Body of pancreas (tissue), 4 donors: ENCODE data around the gene SERPINF2. TPM values are rescaled to one million over a fixed set of nuclear protein-coding genes. Genes with fewer than 3 reads are reported as not detected.
A peak's percentile ranks its signal among the peaks of the same experiment; 100 is the strongest.

Experiments used
- ATAC-seq: fragments of 150-250 bp; one replicate; pipeline ENCODE4 v1.9.1; 2016
- DNase-seq, 4 donors: peaks; one replicate each; pipeline ENCODE4 v3.0.0-alpha.2; 2019
- H3K27ac ChIP-seq, 4 donors: fragments of 200-600 bp; sonication (generic); 1 replicate in 3 of 4; 2 replicates in 1 of 4; pipeline versions ENCODE4 v1.5.1 to v1.6.1; 2016 to 2019; ENCODE audit warnings: mild to moderate bottlenecking in 1 of 4, mixed read lengths in 1 of 4, moderate library complexity in 1 of 4
- H3K27me3 ChIP-seq, 2 donors: fragments of 200-600 bp; sonication (generic); one replicate each; pipeline ENCODE4 v1.6.0; 2016; ENCODE audit warnings: mild to moderate bottlenecking in 1 of 2
- H3K36me3 ChIP-seq, 2 donors: fragments of 200-600 bp; sonication (generic); replicated peaks in 1 of 2; 2 replicates each; pipeline ENCODE4 v1.5.1; 2016; ENCODE audit warnings: low read depth in 2 of 2; ENCODE audit not compliant: insufficient read depth in 1 of 2
- H3K4me1 ChIP-seq: fragments of 200-600 bp; sonication (generic); one replicate; pipeline ENCODE4 v1.6.0; 2016
- H3K4me3 ChIP-seq, 2 donors: fragments of 200-600 bp; sonication (generic); 1 replicate in 1 of 2; 2 replicates in 1 of 2; pipeline ENCODE4 v1.5.1; 2016 to 2019
- H3K9me3 ChIP-seq, 3 donors: fragments of 200-600 bp; sonication (generic); 1 replicate in 2 of 3; 2 replicates in 1 of 3; pipeline ENCODE4 v1.5.1; 2016
- POLR2A ChIP-seq, 3 donors: fragments of 450-650 bp; IDR thresholded peaks; one replicate each; pipeline ENCODE4 v1.6.1; 2016; ENCODE audit warnings: antibody characterized with exemption in 3 of 3, mild to moderate bottlenecking in 2 of 3
- WGBS, 2 donors: methylation state at CpG; one replicate each; pipeline ENCODE4 v1.1.5; 2017; 5-methylcytosine and 5-hydroxymethylcytosine counted together
- intact Hi-C: fragments of 100-400 bp; cut with DNase I; formaldehyde crosslinking; loops from one replicate; pipeline ENCODE4 v1.15.1; 2023
- total RNA-seq, 2 donors: library from RNA; depleted of rRNA; stranded (reverse); fragments of >200 nt; gene quantifications; one replicate each; pipeline ENCODE4 v1.1.0, GENCODE V29; 2016
- TF ChIP-seq, protein P1 (sequence below), 7 experiments: fragments of 450-650 bp in 4 of 7; fragments of 200-600 bp in 3 of 7; sonication (generic) in 3 of 7; IDR thresholded peaks; one replicate each; pipeline ENCODE4 v1.5.1; 2016 to 2019; ENCODE audit warnings: antibody characterized with exemption in 7 of 7

The SERPINF2 gene
- total RNA-seq, 2 donors from 2014 or later = 5.9 to 8.8 TPM

DNA sequence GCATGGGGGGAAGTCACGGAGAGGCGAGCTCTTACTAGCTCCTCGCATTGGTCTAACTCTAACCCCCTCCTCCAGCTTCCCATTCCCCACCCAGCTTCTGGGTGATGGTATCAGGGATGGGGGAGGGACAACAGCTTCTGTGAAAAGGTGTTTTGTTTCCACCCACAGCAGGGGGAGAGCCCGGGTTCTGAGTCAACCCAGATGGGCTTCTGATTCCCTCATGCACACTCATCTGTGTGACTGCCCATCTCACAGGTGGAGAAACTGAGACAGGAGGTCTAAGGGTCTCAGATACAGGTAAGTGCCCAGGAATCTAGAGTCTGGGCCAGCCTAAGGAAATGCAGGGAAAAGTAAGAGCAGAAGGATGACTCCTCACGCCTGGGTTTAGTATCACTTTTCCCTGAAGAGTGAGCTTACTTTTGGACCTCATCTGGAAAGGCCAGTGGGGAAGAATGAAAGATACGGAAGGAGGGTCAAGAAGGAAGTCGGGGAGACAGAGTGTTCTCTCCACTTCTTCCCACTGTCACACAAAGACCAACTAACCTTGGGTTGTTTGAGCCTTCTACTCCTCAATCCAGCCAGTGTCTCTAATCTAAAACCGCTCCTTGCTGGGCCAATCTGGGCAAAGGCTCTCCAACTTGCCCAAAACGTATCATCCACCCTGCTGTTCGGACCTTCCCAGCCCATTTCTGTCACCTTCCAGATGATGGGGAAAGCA, 29.4 kb upstream of the SERPINF2 start:
- Histone ChIP-seq H3K27me3 (no peaks in the 10 kb centered on the region), H3K9me3 (no peaks in the 10 kb centered on the region), H3K4me1 (peaks cover 40% of the 10 kb centered on the region), H3K36me3 (peaks cover 0 to 2% of the 10 kb centered on the region in 2 donors), H3K27ac (peak overlapping the region; percentile 96 to 98 (median 97)), H3K4me3 (no peak overlapping the region)
- ATAC-seq (no peak), DNase-seq (no peak)
- intact Hi-C loops = no loop called here
- 60 to 66% methylated on average over 10 of the region's 10 CpGs for WGBS, 2 donors
- TF ChIP-seq, protein P1, sequence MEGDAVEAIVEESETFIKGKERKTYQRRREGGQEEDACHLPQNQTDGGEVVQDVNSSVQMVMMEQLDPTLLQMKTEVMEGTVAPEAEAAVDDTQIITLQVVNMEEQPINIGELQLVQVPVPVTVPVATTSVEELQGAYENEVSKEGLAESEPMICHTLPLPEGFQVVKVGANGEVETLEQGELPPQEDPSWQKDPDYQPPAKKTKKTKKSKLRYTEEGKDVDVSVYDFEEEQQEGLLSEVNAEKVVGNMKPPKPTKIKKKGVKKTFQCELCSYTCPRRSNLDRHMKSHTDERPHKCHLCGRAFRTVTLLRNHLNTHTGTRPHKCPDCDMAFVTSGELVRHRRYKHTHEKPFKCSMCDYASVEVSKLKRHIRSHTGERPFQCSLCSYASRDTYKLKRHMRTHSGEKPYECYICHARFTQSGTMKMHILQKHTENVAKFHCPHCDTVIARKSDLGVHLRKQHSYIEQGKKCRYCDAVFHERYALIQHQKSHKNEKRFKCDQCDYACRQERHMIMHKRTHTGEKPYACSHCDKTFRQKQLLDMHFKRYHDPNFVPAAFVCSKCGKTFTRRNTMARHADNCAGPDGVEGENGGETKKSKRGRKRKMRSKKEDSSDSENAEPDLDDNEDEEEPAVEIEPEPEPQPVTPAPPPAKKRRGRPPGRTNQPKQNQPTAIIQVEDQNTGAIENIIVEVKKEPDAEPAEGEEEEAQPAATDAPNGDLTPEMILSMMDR (IDR thresholded peaks at IDR 0.05) = no peak
- no peak for TF ChIP-seq POLR2A (IDR thresholded peaks at IDR 0.05)

DNA sequence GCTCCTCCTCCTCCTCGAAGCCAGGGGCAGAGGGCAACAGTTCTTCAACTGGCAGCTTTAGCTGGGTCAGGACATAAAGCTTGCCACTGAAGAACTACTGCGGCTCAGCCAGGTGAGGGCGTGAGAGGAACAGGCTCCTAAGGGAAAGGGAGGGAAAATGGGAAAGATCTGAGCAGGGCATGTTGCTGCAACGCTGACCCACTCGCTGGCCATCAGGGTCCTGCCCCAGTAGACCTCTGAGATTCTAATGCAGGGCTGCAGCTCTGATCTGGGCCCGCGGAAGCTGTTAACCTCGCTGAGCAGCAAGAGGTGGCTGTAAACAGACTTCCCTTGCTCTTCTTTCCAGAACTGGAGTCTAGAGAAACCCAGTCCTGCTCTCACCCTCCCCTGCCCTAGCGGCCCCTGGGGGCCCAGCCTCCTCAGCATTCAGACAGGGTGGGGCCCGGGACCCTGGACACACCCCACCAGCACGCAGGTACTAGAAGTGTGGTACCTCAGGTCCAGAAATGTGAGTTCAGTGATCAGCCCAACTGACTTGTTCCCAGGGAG, 28.7 kb upstream of the SERPINF2 start:
- Histone ChIP-seq H3K27ac (peak overlapping the region; percentile 96 to 98 (median 97)), H3K36me3 (peaks cover 0 to 2% of the 10 kb centered on the region in 2 donors), H3K4me3 (peak overlapping the region in 1 of 2 donors; percentile 12), H3K9me3 (no peaks in the 10 kb centered on the region), H3K27me3 (no peaks in the 10 kb centered on the region), H3K4me1 (peaks cover 43% of the 10 kb centered on the region)
- 11 to 12% methylated on average over 9 to 11 of the region's 11 CpGs for WGBS, 2 donors
- peak; percentile 54 to 67 (median 64) for DNase-seq
- no peak for ATAC-seq
- TF ChIP-seq POLR2A (IDR thresholded peaks at IDR 0.05) = no peak
- TF ChIP-seq, protein P1 (IDR thresholded peaks at IDR 0.05) = peak; percentile 20 to 70 (median 59)
- intact Hi-C loops = no loop called here

DNA sequence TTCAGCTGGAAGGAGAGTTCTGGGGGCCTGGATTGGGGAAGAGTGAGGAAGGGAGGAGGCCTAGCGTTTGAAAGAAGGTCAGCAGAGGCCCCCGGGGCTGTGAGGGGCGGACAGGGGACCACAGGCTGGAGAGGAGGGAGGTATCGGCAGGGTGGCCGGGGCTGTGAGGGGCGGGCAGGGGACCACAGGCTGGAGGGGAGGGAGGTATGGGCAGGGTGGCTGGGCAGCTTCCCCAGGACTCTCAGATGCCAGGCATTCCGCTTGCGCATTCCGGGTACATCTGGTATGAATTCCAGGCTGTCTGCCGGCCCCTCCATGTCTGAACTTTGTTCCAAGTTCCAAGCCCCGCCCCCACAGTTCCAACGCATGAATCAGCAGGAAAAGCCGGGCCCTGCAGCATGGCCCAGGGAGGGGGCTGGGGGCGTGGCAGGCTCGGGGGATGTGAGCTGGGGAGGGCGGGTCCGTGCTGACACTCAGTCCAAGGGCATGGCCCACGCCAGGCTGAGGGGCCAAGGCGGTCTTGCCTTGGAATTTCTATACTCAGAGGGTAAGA, 28.2 kb upstream of the SERPINF2 start:
- Histone ChIP-seq H3K27ac (peak overlapping the region; percentile 96 to 98 (median 97)), H3K9me3 (no peaks in the 10 kb centered on the region), H3K36me3 (peaks cover 0 to 2% of the 10 kb centered on the region in 2 donors), H3K4me3 (peak overlapping the region; percentile 82 to 98), H3K4me1 (peaks cover 43% of the 10 kb centered on the region), H3K27me3 (no peaks in the 10 kb centered on the region)
- ATAC-seq = peak; percentile 35
- WGBS, 2 donors = 0 to 3% methylated on average over 11 to 19 of the region's 19 CpGs
- TF ChIP-seq, protein P1 (IDR thresholded peaks at IDR 0.05) = no peak
- no peak for TF ChIP-seq POLR2A (IDR thresholded peaks at IDR 0.05)
- DNase-seq = peak; percentile 97 to 99 (median 98)
- intact Hi-C loops = no loop called here

DNA sequence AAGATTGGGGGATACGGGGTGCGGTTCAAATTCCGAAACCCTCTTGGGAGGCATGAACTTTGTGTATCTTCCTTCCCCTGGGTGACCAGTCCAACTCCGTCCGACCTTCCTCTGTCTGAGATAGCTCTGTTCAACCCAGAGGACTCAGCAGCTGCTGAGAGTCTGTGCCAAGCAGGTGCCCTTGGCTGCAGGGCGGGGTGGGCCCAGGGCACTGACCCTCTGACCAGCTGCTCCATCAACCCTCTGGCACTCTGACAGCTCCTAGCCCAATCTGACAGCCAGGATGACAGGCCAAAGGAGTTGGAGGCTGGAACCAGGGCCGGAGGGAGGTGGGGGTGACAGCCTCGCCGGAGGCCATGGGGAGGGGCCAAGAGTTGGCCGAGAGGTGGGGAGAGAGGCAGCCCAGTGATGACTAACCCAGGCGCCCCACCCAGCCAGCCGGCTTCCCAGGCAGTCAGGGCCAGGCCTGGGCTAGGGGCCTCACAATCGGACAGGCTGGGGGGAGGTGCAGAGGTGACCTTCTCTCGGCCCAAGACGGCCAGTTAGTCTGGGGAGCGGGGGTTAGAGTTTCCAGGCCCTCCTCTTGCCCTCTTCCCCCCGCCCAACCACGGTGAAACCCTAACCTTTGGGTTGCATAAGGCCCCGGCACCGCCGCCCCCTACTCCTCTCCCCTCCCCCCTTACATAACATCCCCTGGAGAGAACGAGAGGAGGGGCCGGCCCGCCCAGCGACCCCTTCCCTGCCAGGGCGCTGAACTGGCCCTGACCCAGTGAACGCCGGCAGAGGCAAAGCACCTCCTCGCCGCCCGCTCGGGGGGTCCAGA, 27.5 kb upstream of the SERPINF2 start:
- DNase-seq (peak; percentile 86 to 94 (median 88)), ATAC-seq (peak; percentile 33)
- 3 to 4% methylated on average over 13 to 28 of the region's 32 CpGs for WGBS, 2 donors
- TF ChIP-seq POLR2A (IDR thresholded peaks at IDR 0.05) = peak; percentile 35 to 52 (median 48)
- TF ChIP-seq, protein P1 (IDR thresholded peaks at IDR 0.05) = no peak
- peaks cover 0 to 2% of the 10 kb centered on the region in 2 donors for H3K36me3 ChIP-seq
- peaks cover 43% of the 10 kb centered on the region for H3K4me1 ChIP-seq
- intact Hi-C loops = no loop called here
- H3K27me3 ChIP-seq = no peaks in the 10 kb centered on the region
- H3K27ac ChIP-seq = peak overlapping the region; percentile 96 to 98 (median 97)
- no peaks in the 10 kb centered on the region for H3K9me3 ChIP-seq
- H3K4me3 ChIP-seq = peak overlapping the region; percentile 82 to 98
